OCI-LY3 (cell line): ENCODE measurements around the gene TNIP1.

ENCODE experiments used
- EZH2phosphoT487 ChIP-seq: fragments of 200-600 bp; shearing (Covaris generic); IDR thresholded peaks from 2 replicates; pipeline ENCODE4 v1.6.1; 2018; ENCODE audit warnings: antibody characterized with exemption, mixed run types, low read depth
- TF ChIP-seq, protein P1 (sequence below): fragments of 200-600, 300-600 bp; sonication (generic); IDR thresholded peaks from 2 replicates; pipeline ENCODE4 v1.5.1; 2014; ENCODE audit warnings: antibody characterized with exemption, low read length, low read depth

DNA sequence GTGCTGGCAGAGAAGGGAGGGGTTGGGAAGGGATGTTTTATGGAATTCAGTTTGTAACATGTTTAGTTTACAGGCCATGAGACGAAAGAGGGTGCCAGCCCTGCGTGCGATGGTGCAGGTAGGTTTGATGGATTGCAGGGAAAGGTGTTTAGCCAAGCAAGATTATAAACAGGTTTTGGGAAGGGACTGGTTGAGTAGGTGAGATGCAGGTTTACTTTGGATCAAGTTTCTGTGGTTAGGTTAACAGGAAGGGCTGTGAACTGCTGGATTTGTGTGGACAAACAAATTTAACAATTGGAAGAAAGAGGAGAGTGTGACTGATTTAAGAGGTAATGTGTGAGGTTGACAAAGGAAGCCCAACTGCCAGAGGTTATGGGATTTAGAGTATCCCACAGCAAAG is 93.1 kb downstream of the TNIP1 start:
- TF ChIP-seq, protein P1, sequence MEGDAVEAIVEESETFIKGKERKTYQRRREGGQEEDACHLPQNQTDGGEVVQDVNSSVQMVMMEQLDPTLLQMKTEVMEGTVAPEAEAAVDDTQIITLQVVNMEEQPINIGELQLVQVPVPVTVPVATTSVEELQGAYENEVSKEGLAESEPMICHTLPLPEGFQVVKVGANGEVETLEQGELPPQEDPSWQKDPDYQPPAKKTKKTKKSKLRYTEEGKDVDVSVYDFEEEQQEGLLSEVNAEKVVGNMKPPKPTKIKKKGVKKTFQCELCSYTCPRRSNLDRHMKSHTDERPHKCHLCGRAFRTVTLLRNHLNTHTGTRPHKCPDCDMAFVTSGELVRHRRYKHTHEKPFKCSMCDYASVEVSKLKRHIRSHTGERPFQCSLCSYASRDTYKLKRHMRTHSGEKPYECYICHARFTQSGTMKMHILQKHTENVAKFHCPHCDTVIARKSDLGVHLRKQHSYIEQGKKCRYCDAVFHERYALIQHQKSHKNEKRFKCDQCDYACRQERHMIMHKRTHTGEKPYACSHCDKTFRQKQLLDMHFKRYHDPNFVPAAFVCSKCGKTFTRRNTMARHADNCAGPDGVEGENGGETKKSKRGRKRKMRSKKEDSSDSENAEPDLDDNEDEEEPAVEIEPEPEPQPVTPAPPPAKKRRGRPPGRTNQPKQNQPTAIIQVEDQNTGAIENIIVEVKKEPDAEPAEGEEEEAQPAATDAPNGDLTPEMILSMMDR = no peak
- no peak for TF ChIP-seq EZH2phosphoT487
